K562 (cell line): Measurements from ENCODE around the gene ABT1. TPM values are rescaled to one million over a fixed set of nuclear protein-coding genes. Genes with fewer than 3 reads are reported as not detected.

Experiments
- ARID3A ChIP-seq: IDR thresholded peaks from 2 replicates; pipeline ENCODE4 v1.6.1; 2012; ENCODE audit warnings: low read depth, low read length, improper control_type of control experiment, borderline replicate concordance
- ATF4 ChIP-seq: fragments of 450-650 bp; formaldehyde crosslinking; IDR thresholded peaks from 2 replicates; pipeline ENCODE4 v1.4.0; 2022; ENCODE audit warnings: mild to moderate bottlenecking, moderate library complexity
- BHLHE40 ChIP-seq: IDR thresholded peaks from 2 replicates; pipeline ENCODE4 v1.6.1; 2011; ENCODE audit warnings: low read length, improper control_type of control experiment
- BRCA1 ChIP-seq, 2 experiments: fragments of 450-650 bp in 1 of 2; sonication (generic) in 1 of 2; formaldehyde crosslinking in 1 of 2; IDR thresholded peaks; 2 replicates each; pipeline versions ENCODE4 v1.5.0 to v1.6.1; 2017 to 2020; ENCODE audit warnings: mild to moderate bottlenecking in 1 of 2, missing genetic modification reagents in 1 of 2
- CBX3 ChIP-seq, 2 experiments: IDR thresholded peaks; 1 replicate in 1 of 2; 2 replicates in 1 of 2; pipeline ENCODE4 v1.6.1; 2012; ENCODE audit warnings: inconsistent platforms in 2 of 2, low read length in 2 of 2, borderline replicate concordance in 1 of 2, control low read depth in 1 of 2
- CC2D1A ChIP-seq: fragments of 450-650 bp; IDR thresholded peaks from 2 replicates; pipeline ENCODE4 v1.6.1; 2017; ENCODE audit warnings: mild to moderate bottlenecking
- DACH1 ChIP-seq: fragments of 450-650 bp; IDR thresholded peaks from 2 replicates; pipeline ENCODE4 v1.6.1; 2018; ENCODE audit not compliant: partially characterized antibody
- ERF ChIP-seq: fragments of 450-650 bp; formaldehyde crosslinking; IDR thresholded peaks from 2 replicates; pipeline ENCODE4 v1.4.0; 2020; ENCODE audit warnings: mild to moderate bottlenecking, mixed read lengths
- FOXO4 ChIP-seq: fragments of 450-650 bp; formaldehyde crosslinking; IDR thresholded peaks from 2 replicates; pipeline ENCODE4 v1.4.0; 2020; ENCODE audit warnings: mild to moderate bottlenecking, moderate library complexity
- HMG20A ChIP-seq: fragments of 450-650 bp; formaldehyde crosslinking; conservative IDR thresholded peaks from 2 replicates; pipeline ENCODE4 v1.4.0; 2020; ENCODE audit warnings: mild to moderate bottlenecking, mixed read lengths
- ILK ChIP-seq: fragments of 450-650 bp; IDR thresholded peaks from 2 replicates; pipeline ENCODE4 v1.6.1; 2016; ENCODE audit warnings: missing genetic modification characterization, low read depth, mild to moderate bottlenecking, missing compliant biosample characterization, moderate library complexity, borderline replicate concordance
- MEF2D ChIP-seq: conservative IDR thresholded peaks from 2 replicates; pipeline ENCODE4 v1.6.1; 2016; ENCODE audit warnings: low read depth, missing genetic modification characterization, missing compliant biosample characterization
- NFIX ChIP-seq: fragments of 250-450 bp; sonication (Bioruptor Pico); IDR thresholded peaks from 2 replicates; pipeline ENCODE4 v1.4.0; 2020; ENCODE audit warnings: low read depth, mild to moderate bottlenecking, moderate library complexity
- NR2C1 ChIP-seq, 2 experiments: fragments of 450-650 bp; IDR thresholded peaks; 2 replicates each; pipeline ENCODE4 v1.6.1; 2017; ENCODE audit warnings: mild to moderate bottlenecking in 2 of 2, antibody characterized with exemption in 1 of 2, inconsistent platforms in 1 of 2, missing compliant biosample characterization in 1 of 2, missing genetic modification characterization in 1 of 2
- PML ChIP-seq: IDR thresholded peaks from 2 replicates; pipeline ENCODE4 v1.6.1; 2012; ENCODE audit warnings: low read length, inconsistent platforms
- RAD21 ChIP-seq, 2 experiments: fragments of 250-450 bp in 1 of 2; fragments of 450-650 bp in 1 of 2; sonication (Bioruptor Pico) in 1 of 2; formaldehyde crosslinking in 1 of 2; IDR thresholded peaks in 1 of 2; conservative IDR thresholded peaks in 1 of 2; 2 replicates each; pipeline versions ENCODE4 v1.4.0 to v1.8.0; 2020 to 2022; ENCODE audit warnings: mild to moderate bottlenecking in 2 of 2, moderate library complexity in 1 of 2
- RBFOX2 ChIP-seq: fragments of 200-400 bp; formaldehyde crosslinking; IDR thresholded peaks from 2 replicates; pipeline ENCODE4 v1.6.1; 2017; ENCODE audit warnings: low read depth, mild to moderate bottlenecking, low read length, moderate library complexity
- RCOR1 ChIP-seq, 2 experiments: IDR thresholded peaks; 2 replicates each; pipeline ENCODE4 v1.6.1; 2012; ENCODE audit warnings: low read depth in 2 of 2, low read length in 2 of 2, borderline replicate concordance in 1 of 2, improper control_type of control experiment in 1 of 2
- SIN3A ChIP-seq, 2 experiments: fragments of 150-350 bp in 1 of 2; IDR thresholded peaks; 2 replicates each; pipeline ENCODE4 v1.6.1; 2011 to 2016; ENCODE audit warnings: borderline replicate concordance in 2 of 2, low read depth in 2 of 2, low read length in 2 of 2, mild to moderate bottlenecking in 2 of 2, moderate library complexity in 2 of 2; ENCODE audit not compliant: control insufficient read depth in 1 of 2
- ZBTB17 ChIP-seq: fragments of 450-650 bp; formaldehyde crosslinking; IDR thresholded peaks from 2 replicates; pipeline ENCODE4 v1.4.0; 2020; ENCODE audit warnings: mild to moderate bottlenecking
- ZBTB2 ChIP-seq: fragments of 450-650 bp; IDR thresholded peaks from 2 replicates; pipeline ENCODE4 v1.6.1; 2016; ENCODE audit warnings: antibody characterized with exemption
- ZNF140 ChIP-seq: fragments of 250-450 bp; sonication (Bioruptor Pico); IDR thresholded peaks from 2 replicates; pipeline ENCODE4 v1.8.0; 2021; ENCODE audit warnings: moderate library complexity, mild to moderate bottlenecking, inconsistent platforms
- polyA plus RNA-seq, 8 experiments: library from polyadenylated mRNA; depleted of rRNA in 4 of 8; stranded (reverse) in 5 of 8; unstranded in 3 of 8; fragments of >200 nt; fragmentation: Nextera tagmentation in 2 of 8; fragmentation: Illumina TruSeq in 1 of 8; extraction: Ambion mirVana in 2 of 8; extraction: Trizol in 1 of 8; gene quantifications; 2 replicates each; pipeline versions ENCODE4 v1.2.1 to v1.2.3, GENCODE V29; 2011 to 2014; ENCODE audit warnings: inconsistent platforms in 1 of 8, missing spikeins in 1 of 8
- total RNA-seq, 7 experiments: library from RNA; depleted of rRNA in 6 of 7; stranded (reverse); fragments of >200 nt in 6 of 7; fragmentation: Illumina TruSeq in 2 of 7; extraction: Trizol in 2 of 7; gene quantifications; 2 replicates each; pipeline versions ENCODE4 v1.2.1 to v1.2.3, GENCODE V29; 2011 to 2021; ENCODE audit warnings: low replicate concordance in 1 of 7

The ABT1 gene
- total and polyA plus RNA-seq, 9 of the 15 experiments (the other 6 are each of a cell fraction or from before 2014, with no cell fraction given), result 8.8 to 52.7 (median 40.7) TPM

- TF ChIP-seq CBX3 (IDR thresholded peaks at IDR 0.05; ENCODE audit: borderline replicate concordance in 1 of 2, low read length in 2 of 2) (no peak), HMG20A (CRISPR knock-in tag) (no peak), SIN3A (IDR thresholded peaks at IDR 0.05; ENCODE audit: borderline replicate concordance in 2 of 2, control insufficient read depth in 1 of 2, low read depth in 2 of 2, low read length in 2 of 2) (no peak), RAD21 (CRISPR knock-in tag; conservative IDR thresholded peaks at IDR 0.05 in 1 of 2, IDR thresholded peaks at IDR 0.05 in 1 of 2) (peak; percentile 96), NR2C1 (IDR thresholded peaks at IDR 0.05) (no peak), NR2C1 (tag; IDR thresholded peaks at IDR 0.05) (no peak), ILK (no peak), ERF (no peak), ZNF140 (CRISPR knock-in tag) (no peak), BRCA1 (IDR thresholded peaks at IDR 0.05) (no peak), BRCA1 (CRISPR knock-in tag; IDR thresholded peaks at IDR 0.05) (no peak), BHLHE40 (0 out of 2 replicates have a peak, but pooled peaks have one; percentile 9), PML (no peak), ZBTB17 (CRISPR knock-in tag) (no peak), NFIX (no peak), FOXO4 (CRISPR knock-in tag) (no peak), MEF2D (no peak), DACH1 (no peak), RCOR1 (IDR thresholded peaks at IDR 0.05; ENCODE audit: borderline replicate concordance in 1 of 2, low read depth in 2 of 2, low read length in 2 of 2) (peak in 1 of 2 experiments; percentile 65; a peak in 1 of 4 replicates), CC2D1A (peak; percentile 46), ZBTB2 (no peak), ARID3A (0 out of 2 replicates have a peak, but pooled peaks have one; percentile 72), RBFOX2 (no peak), ATF4 (CRISPR knock-in tag) (no peak)
Measured at GRCh38 chr6:26607434-26608230, 10.9 kb downstream of the ABT1 start (continued).
